ENCODE data around the gene ZXDB. TPM values are rescaled to one million over a fixed set of nuclear protein-coding genes. Genes with fewer than 3 reads are reported as not detected.
"Not testable (repeated sequence)": the region's sequence is repeated elsewhere in the genome, so short reads cannot be mapped to it uniquely, and the experiment has no call there.

Gene ZXDB
- total RNA-seq (2014; rRNA removed; shearing (Covaris generic)), result 7.6 and 8.0 TPM in 2 replicates
- 4.3 and 5.8 TPM in 2 replicates for polyA plus RNA-seq (2015; cell fraction: cytosol; rRNA removed)
- polyA plus RNA-seq (2015; cell fraction: nucleus; rRNA removed), result 7.4 and 10.0 TPM in 2 replicates

DNA sequence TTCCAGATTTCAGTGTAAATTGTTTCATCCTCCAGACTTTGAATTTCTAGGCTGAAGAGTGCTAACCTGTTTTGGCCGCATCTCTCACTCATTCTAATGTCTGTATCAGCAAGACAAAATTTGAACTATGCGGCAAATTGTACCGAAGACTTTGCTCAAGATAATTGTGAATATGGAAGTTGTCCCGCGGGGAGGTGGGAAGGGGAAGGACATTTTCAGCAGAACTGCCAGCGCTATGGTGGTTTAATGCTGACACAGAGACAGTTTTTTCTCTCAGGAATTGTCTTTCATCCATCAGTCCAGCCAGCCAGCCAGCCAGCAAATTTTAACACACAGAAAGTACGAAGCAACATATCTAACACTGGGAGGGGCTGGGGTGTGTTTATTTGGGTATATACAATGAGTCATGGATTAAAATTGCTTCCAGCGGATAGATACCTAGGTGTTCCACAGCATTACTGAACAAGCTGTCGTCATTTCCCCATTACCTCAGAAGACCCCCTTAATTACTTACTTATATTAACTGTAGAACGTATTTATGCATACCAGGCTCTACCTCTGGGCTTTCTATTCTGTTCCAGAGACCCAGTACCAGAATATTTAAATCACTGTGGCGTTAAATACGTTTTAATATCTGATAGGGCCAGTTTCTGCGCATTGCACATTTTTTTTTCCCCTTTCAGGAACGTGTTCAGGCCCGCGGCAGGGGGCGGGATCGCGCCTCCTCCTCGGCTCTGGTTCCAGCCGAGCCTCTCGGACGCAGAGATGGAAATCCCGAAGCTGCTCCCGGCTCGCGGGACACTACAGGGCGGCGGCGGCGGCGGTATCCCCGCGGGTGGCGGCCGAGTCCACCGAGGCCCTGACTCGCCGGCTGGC lies at the start of gene ZXDB:
Gene ZXDB, plus strand, starts transcription at position 728 of the 876 bp plus-strand sequence. Its CDS starts 38 bp downstream, at position 766.
- in situ Hi-C loops (cut with HindIII; ENCODE audit: low pct_unique_long_range_greater_than_20kb, low sequenced_read_pairs); DNase-seq (ENCODE audit: low read depth, low spot score): not testable (repeated sequence)

DNA sequence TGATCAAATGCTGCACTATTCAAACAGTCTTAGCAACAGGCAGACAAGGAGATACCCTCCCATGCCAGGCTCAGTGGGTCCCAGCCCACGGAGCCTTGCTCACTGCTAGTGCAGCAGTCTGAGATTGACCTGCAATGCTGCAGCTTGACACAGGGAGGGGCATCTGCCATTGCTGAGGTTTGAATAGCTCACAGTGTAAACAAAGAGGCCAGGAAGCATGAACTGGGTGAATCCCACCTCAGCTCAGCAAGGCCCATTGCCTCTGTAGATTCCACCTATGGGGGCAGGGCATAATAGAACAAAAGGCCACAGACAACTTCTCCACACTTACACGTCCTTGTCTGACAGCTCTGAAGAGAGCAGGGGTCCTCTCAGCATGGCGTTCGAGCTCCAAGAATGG lies 26.6 kb upstream of the ZXDB start:
- in situ Hi-C loops (cut with HindIII; ENCODE audit: low pct_unique_long_range_greater_than_20kb, low sequenced_read_pairs), result no loop called here

DNA sequence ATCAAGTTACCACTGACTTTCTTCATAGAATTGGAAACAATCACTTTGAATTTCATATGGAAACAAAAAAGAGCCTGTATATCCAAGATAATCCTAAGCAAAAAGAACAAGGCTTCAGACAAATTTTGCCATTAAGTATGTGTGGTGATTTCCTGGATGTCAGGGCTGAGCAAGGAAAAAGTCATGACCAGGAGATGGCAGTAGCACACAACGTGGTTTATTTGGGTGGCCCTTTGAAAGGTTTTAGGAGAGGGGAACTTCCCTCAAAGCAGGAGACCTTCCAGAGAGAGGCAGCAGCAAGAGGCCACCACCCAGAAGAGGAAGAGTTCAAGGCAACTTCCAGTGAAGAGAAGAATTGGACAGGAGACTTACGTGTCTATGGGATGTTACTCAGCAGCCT lies 18.1 kb upstream of the ZXDB start:
- in situ Hi-C loops (cut with HindIII; ENCODE audit: low pct_unique_long_range_greater_than_20kb, low sequenced_read_pairs), result no loop called here
- DNase-seq (ENCODE audit: low read depth, low spot score), result peak; percentile 43

More for the DNA sequence above, 26.6 kb upstream of the ZXDB start:
- no peak for DNase-seq (ENCODE audit: low read depth, low spot score)

DNA sequence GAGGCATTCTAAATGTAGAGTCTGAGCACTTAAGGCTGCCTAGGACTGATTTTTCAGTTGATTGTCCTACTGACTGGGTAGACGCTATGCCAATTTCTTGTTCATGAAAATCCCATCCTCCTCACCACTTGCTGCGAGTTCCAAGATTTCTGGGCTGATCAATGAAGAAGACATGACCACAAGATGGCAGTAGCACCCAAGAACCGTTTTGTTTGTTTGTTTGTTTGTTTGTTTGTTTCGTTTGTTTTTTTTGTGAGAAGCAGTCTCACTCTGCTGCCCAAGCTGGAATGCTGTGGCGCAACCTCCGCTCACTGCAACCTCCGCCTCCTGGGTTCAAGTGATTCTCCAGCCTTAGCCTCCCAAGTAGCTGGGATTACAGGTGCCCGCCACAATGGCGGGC lies 8.9 kb upstream of the ZXDB start:
- in situ Hi-C loops (cut with HindIII; ENCODE audit: low pct_unique_long_range_greater_than_20kb, low sequenced_read_pairs), result not testable (repeated sequence)
- peak; percentile 23 for DNase-seq (ENCODE audit: low read depth, low spot score)

DNA sequence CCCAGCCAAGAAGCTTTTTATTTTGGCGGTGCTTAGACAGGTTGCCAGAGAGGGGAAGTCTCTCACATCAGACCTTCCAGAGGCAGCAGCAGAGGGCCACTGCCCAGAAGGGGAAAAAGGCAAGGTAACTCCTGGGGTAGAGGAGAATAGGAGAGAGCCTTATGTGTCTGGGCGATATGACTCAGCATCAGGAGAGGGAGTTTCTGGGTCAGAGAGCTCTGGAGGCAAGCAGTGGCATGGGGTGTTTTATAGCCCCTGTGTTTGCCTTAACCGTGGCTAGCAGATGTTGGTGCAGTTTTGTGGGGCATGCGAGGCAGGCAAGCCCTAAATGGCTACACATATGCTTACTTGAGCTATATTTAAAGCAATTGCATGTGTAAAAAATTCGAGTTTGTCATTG lies 8.3 kb upstream of the ZXDB start:
- in situ Hi-C loops (cut with HindIII; ENCODE audit: low pct_unique_long_range_greater_than_20kb, low sequenced_read_pairs), result no loop called here
- no peak for DNase-seq (ENCODE audit: low read depth, low spot score)

DNA sequence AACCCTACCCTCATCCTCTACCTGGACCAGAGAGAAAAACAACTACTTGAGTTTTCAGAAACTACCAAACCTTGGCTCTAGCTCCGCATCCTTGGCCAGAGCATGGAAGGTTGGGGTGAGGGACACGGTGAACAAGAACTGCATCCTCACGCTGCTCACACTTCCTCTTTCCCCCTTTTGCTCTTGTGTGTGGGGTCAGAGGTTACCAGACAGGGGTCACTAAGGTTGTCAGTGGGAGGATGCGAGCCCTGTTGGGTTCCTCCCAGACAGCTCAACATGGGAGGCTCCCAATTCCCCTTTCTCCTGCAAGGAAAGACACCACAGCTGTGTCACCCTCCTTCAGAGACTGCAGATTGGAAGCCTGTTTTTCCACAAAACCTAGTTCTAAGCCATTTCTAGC lies 5.5 kb upstream of the ZXDB start:
- in situ Hi-C loops (cut with HindIII; ENCODE audit: low pct_unique_long_range_greater_than_20kb, low sequenced_read_pairs), result no loop called here

DNA sequence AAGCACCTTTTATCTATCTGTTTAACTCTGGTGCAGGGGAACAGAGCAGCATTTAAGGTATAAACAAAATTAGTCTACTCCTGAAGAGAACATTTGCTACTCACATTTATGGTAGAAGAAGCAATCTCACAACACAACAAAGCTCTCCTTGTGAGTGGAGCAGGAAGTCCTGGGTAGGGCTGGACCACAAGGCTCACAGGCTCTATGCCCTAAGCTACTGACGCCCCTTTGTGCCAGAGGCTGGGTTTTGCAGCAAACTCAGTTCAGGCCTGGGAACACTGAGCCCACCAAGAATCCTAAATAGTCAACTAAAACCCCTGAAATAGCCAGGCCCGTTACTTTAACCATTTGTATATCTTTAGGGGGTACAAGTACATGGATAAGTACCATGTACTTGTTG lies 4.7 kb upstream of the ZXDB start:
- in situ Hi-C loops (cut with HindIII; ENCODE audit: low pct_unique_long_range_greater_than_20kb, low sequenced_read_pairs), result no loop called here
- DNase-seq (ENCODE audit: low read depth, low spot score), result peak; percentile 65

More for the DNA sequence above, 5.5 kb upstream of the ZXDB start:
- DNase-seq (ENCODE audit: low read depth, low spot score), result no peak

DNA sequence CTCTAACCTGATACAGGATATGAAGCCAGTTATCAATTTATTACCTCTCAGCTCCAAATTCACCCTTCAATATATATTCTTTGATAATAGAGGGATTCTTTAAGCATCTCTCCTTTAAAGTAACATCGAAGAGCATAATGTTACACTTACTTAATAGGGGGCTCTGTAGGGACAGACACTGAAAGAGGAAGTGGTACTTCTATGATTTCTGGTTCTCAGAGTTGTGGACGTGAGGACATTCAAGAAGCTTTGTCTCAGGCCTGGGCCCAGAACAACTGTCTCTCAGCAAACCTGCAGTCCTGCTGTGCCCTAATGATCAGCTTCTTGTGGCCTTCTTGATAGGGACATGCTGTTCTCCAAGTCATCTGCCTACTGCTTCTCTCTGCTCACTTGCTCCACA lies 4.2 kb upstream of the ZXDB start:
- in situ Hi-C loops (cut with HindIII; ENCODE audit: low pct_unique_long_range_greater_than_20kb, low sequenced_read_pairs), result no loop called here
- DNase-seq (ENCODE audit: low read depth, low spot score), result no peak

DNA sequence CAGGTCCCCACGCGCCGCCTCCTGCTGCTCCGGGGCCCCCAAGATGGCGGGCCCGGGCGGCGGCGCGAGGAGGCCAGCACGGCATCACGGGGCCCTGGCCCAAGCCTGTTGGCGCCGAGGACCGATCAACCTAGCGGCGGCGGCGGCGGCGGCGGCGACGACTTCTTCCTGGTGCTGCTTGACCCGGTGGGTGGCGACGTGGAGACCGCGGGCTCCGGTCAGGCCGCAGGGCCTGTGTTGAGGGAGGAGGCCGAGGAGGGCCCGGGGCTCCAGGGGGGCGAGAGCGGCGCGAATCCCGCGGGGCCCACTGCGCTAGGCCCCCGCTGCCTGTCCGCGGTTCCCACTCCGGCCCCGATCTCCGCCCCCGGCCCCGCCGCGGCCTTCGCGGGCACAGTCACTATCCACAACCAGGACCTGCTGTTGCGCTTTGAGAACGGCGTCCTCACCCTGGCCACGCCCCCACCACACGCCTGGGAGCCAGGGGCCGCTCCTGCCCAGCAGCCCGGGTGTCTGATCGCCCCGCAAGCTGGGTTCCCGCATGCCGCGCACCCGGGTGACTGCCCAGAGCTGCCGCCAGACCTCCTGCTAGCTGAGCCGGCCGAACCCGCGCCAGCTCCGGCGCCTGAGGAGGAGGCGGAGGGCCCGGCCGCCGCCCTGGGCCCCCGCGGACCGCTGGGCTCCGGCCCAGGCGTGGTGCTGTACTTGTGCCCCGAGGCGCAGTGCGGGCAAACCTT lies 516 bp downstream of the ZXDB start:
- DNase-seq (ENCODE audit: low read depth, low spot score); in situ Hi-C loops (cut with HindIII; ENCODE audit: low pct_unique_long_range_greater_than_20kb, low sequenced_read_pairs): not testable (repeated sequence)

DNA sequence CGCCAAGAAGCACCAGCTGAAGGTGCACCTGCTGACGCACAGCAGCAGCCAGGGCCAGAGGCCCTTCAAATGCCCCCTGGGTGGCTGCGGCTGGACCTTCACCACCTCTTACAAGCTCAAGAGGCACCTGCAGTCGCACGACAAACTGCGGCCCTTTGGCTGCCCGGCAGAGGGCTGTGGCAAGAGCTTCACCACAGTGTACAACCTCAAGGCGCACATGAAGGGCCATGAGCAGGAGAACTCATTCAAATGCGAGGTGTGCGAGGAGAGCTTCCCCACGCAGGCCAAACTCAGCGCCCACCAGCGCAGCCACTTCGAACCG lies 1.0 kb downstream of the ZXDB start:
- in situ Hi-C loops (cut with HindIII; ENCODE audit: low pct_unique_long_range_greater_than_20kb, low sequenced_read_pairs), result not testable (repeated sequence)

DNA sequence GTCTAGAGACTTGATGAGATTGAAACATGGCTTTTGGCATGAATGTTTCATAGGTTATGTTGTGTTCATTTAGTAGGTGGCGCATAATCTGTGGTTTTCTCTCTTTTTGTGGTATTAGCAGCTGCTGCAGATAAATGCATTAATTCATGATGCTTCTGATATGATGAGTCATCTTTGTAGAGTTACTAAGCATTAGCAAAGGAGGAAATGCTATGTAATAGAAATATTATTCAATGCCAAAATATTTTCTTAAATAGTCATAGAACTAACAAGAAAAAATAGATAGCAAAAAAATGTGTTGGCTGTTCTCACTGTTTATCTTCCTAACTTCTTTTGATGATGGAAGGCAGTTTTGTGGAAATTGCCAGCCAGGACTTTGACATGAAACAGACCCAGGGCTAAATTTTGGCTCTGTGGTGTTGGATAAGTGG lies 3.6 kb downstream of the ZXDB start:
- in situ Hi-C loops (cut with HindIII; ENCODE audit: low pct_unique_long_range_greater_than_20kb, low sequenced_read_pairs), result no loop called here
- no peak for DNase-seq (ENCODE audit: low read depth, low spot score)

More for the DNA sequence above, 1.0 kb downstream of the ZXDB start:
- DNase-seq (ENCODE audit: low read depth, low spot score), result peak; percentile 37

DNA sequence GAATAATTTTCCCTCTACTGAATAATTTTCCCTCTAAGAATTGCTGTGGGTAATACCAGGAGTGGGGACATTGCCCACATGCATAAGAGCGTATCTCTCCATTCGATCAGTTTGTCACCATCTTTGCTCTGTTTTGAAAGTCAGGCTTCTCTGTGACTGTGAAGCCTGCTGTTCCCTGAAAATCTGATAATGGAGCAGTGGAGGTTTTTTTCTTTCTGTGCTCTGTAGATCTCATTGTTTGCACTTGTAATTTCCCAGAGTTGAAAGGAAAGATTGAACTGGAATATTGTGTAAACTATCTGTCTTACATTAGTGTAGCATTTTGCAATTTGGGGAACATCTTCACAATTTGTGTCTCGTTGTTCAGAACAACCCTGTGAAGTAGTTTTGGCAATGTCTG lies 4.3 kb downstream of the ZXDB start:
- no peak for DNase-seq (ENCODE audit: low read depth, low spot score)
- in situ Hi-C loops (cut with HindIII; ENCODE audit: low pct_unique_long_range_greater_than_20kb, low sequenced_read_pairs), result no loop called here

DNA sequence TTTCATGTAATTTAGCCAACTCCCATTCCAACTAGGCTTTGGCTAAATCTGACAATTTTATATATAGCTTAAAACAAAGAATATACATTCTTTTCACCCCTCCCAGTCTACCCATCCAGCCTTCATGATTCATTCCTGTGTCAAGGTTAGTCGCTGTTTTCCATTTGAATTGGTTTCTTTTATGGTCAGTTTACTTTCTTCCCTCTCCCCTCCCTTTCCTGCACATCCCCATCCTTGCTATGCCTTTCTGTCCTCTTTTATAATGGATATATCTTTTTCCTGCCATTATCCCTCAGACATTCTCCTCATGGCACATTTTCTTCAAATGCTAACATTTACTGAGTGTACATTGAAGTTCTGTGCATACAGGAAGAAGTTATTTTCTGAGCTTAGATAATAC lies 4.7 kb downstream of the ZXDB start:
- in situ Hi-C loops (cut with HindIII; ENCODE audit: low pct_unique_long_range_greater_than_20kb, low sequenced_read_pairs), result no loop called here
- DNase-seq (ENCODE audit: low read depth, low spot score), result no peak

DNA sequence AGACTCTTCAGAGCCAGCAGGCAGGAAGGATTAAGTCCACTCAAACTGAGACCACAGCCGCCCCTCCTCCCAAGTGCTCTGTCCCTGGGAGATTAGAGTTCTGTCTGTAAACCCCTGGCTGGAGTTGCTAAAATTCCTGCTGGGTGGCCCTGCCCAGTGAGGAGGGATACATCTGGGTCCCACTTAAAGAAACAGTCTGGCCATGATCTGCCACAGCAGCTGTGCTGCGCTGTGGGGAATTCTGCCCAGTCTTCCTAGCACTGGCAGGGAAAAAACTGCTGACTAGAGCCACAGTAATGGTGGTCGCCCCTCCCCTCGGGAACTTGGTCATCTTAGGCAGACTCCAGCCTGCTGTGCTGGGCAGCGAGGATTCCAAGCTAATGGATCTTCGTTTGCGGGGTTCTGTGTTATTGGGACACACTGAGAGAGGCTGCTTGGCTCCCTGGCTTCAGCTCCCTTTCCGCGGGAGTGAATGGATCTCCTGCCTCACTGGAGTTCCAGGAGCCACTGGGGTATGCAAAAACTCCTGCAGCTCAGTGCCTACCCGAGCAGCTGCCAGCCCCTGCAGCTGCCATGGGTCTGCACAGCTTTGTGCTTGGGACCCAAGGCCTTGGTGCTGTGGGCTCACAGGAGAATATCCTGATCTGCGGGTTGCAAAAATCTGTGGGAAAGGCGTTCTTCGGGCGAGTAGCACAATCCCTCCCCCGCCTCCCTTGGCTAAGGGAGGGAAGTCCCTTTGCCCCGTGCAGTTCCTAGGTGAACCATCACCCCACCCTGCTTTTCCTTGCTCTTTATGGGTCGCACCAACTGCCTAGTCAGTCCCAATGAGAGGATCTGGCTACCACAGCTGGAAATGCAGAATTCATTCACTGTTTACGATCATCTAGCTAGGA lies 15.7 kb downstream of the ZXDB start:
- DNase-seq (ENCODE audit: low read depth, low spot score), result no peak
- in situ Hi-C loops (cut with HindIII; ENCODE audit: low pct_unique_long_range_greater_than_20kb, low sequenced_read_pairs), result no loop called here

DNA sequence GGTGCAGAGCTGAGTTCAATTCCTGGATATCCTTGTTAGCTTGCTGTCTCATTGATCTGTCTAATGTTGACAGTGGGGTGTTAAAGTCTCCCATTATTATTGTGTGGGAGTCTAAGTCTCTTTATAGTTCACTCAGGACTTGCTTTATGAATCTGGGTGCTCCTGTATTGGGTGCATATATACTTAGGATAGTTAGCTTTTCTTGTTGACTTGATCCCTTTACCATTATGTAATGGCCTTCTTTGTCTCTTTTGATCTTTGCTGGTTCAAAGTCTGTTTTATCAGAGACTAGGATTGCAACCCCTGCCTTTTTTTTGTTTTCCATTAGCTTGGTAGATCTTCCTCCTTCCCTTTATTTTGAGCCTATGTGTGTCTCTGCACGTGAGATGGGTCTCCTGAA lies 21.5 kb downstream of the ZXDB start:
- in situ Hi-C loops (cut with HindIII; ENCODE audit: low pct_unique_long_range_greater_than_20kb, low sequenced_read_pairs); DNase-seq (ENCODE audit: low read depth, low spot score): not testable (repeated sequence)

DNA sequence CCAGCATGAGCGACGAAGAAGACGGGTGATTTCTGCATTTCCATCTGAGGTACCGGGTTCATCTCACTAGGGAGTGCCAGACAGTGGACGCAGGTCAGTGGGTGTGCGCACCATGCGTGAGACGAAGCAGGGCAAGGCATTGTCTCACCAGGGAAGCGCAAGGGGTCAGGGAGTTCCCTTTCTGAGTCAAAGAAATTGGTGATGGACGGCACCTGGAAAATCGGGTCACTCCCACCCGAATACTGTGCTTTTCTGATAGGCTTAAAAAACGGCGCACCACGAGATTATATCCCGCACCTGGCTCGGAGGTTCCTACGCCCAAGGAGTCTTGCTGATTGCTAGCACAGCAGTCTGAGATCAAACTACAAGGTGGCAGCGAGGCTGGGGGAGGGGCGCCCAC lies 37.6 kb downstream of the ZXDB start:
- in situ Hi-C loops (cut with HindIII; ENCODE audit: low pct_unique_long_range_greater_than_20kb, low sequenced_read_pairs); DNase-seq (ENCODE audit: low read depth, low spot score): not testable (repeated sequence)

DNA sequence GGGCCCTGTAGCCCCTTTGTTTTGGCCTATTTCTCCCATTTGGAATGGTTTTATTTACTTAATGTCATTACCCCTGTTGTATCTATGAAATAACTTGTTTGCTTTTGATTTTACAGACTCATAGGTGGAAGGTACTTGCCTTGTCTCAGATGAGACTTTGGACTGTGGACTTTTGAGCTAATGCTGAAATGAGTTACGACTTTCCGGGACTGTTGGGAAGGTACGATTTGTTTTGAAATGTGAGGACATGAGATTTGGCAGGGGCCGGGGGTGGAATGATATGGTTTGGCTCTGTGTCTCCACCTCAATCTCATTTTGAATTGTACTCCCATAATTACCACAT lies 48.8 kb downstream of the ZXDB start:
- in situ Hi-C loops (cut with HindIII; ENCODE audit: low pct_unique_long_range_greater_than_20kb, low sequenced_read_pairs), result no loop called here
- no peak for DNase-seq (ENCODE audit: low read depth, low spot score)

DNA sequence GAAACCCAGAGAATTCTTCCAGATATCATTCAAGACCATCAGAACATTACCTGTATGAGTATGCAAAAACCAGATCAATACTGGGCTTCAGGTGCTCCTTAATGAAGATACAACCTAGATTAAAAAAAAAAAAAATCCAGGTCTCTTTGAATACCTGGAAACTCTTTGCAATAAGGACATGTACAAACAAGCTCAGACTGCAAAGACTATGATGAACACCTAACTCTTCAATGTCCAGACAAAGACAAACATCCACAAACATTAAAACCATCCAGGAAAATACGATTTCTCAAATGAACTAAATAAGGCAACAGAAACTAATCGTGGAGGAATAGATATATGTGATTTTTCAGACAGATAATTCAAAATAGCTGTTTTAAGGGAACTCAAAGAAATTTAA lies 49.5 kb downstream of the ZXDB start:
- DNase-seq (ENCODE audit: low read depth, low spot score), result no peak
- in situ Hi-C loops (cut with HindIII; ENCODE audit: low pct_unique_long_range_greater_than_20kb, low sequenced_read_pairs), result no loop called here
